Amygdala (tissue), 56 donors: ENCODE data around the gene ARHGAP15.
A peak's percentile ranks its signal among the peaks of the same experiment; 100 is the strongest.

Experiments
- DNase-seq, 56 donors: peaks; one replicate each; lab custom pipeline; 2025; lab: John Stamatoyannopoulos, UW

ARHGAP15 gene

GRCh38 chr2:143258126-143258892 is 129.1 kb downstream of the ARHGAP15 start:
- no peak for DNase-seq

- peak in 39 of 56 donors; percentile 0 to 76 (median 12) for DNase-seq
These were observed 130.2 kb downstream of the ARHGAP15 start for GRCh38 chr2:143259368-143259958.

- no peak for DNase-seq
These were observed 132.8 kb downstream of the ARHGAP15 start for GRCh38 chr2:143261986-143262385.

GRCh38 chr2:143262389-143262788 is 133.2 kb downstream of the ARHGAP15 start:
- DNase-seq, result no peak

- no peak for DNase-seq
These were observed 133.9 kb downstream of the ARHGAP15 start for GRCh38 chr2:143263066-143263625.

- no peak for DNase-seq
These were observed 135.6 kb downstream of the ARHGAP15 start for GRCh38 chr2:143264851-143265250.

GRCh38 chr2:143279672-143280071 is 150.5 kb downstream of the ARHGAP15 start:
- no peak for DNase-seq

- DNase-seq, result no peak
These were observed 151.0 kb downstream of the ARHGAP15 start for GRCh38 chr2:143280097-143280757.

GRCh38 chr2:143282684-143283083 is 153.5 kb downstream of the ARHGAP15 start:
- DNase-seq, result no peak

GRCh38 chr2:143284087-143284675 is 155.0 kb downstream of the ARHGAP15 start:
- DNase-seq, result peak in 1 of 56 donors; percentile 1

- no peak for DNase-seq
These were observed 159.8 kb downstream of the ARHGAP15 start for GRCh38 chr2:143289025-143289424.

GRCh38 chr2:143290221-143290620 is 161.0 kb downstream of the ARHGAP15 start:
- DNase-seq, result no peak

- DNase-seq, result no peak
These were observed 164.8 kb downstream of the ARHGAP15 start for GRCh38 chr2:143294068-143294467.

- DNase-seq, result no peak
These were observed 166.9 kb downstream of the ARHGAP15 start for GRCh38 chr2:143296089-143296488.

- no peak for DNase-seq
These were observed 168.0 kb downstream of the ARHGAP15 start for GRCh38 chr2:143297182-143297581.

GRCh38 chr2:143300536-143300935 is 171.3 kb downstream of the ARHGAP15 start:
- no peak for DNase-seq

- DNase-seq, result no peak
These were observed 182.2 kb downstream of the ARHGAP15 start for GRCh38 chr2:143311426-143311825.

- no peak for DNase-seq
These were observed 183.2 kb downstream of the ARHGAP15 start for GRCh38 chr2:143312441-143312840.

GRCh38 chr2:143313861-143314260 is 184.6 kb downstream of the ARHGAP15 start:
- no peak for DNase-seq

GRCh38 chr2:143321994-143322393 is 192.8 kb downstream of the ARHGAP15 start:
- no peak for DNase-seq

GRCh38 chr2:143329288-143329687 is 200.1 kb downstream of the ARHGAP15 start:
- DNase-seq, result no peak
